SK-N-SH (cell line): ENCODE data around the gene LINC00305. TPM values are rescaled to one million over a fixed set of nuclear protein-coding genes. Genes with fewer than 3 reads are reported as not detected.

ENCODE experiments used
- CTCF ChIA-PET: fragments of 300-600, 350-600 bp; formaldehyde crosslinking; extraction: SDS; loops from one replicate; lab custom pipeline; 2021; lab: Yijun Ruan, JAX
- POLR2A ChIA-PET: fragments of 350-600 bp; sonication (Branson Sonifier 250); formaldehyde crosslinking; extraction: SDS; loops from one replicate; lab custom pipeline; 2020; ENCODE audit warnings: antibody characterized with exemption, inconsistent platforms; lab: Yijun Ruan, JAX
- DNase-seq: peaks from one replicate; pipeline ENCODE4 v3.0.0; 2012
- H2AFZ ChIP-seq: fragments of 200-600 bp; sonication (generic); 2 replicates; pipeline ENCODE4 v1.8.1; 2016; ENCODE audit warnings: antibody characterized with exemption, mild to moderate bottlenecking, low read depth
- H3F3A ChIP-seq: fragments of 200-600 bp; sonication (generic); replicated peaks from 2 replicates; pipeline ENCODE3; 2016; ENCODE audit warnings: antibody characterized with exemption, mild to moderate bottlenecking; ENCODE audit not compliant: insufficient read depth
- H3K27ac ChIP-seq, 2 experiments: fragments of 200-500 bp in 1 of 2; fragments of 200-600 bp in 1 of 2; sonication (Bioruptor generic) in 1 of 2; sonication (generic), shearing (Covaris generic) in 1 of 2; 2 replicates each; pipeline versions ENCODE4 v1.5.1 to v1.6.1; 2014 to 2016; ENCODE audit warnings: low read depth in 2 of 2, inconsistent platforms in 1 of 2, low read length in 1 of 2, mild to moderate bottlenecking in 1 of 2, mixed read lengths in 1 of 2
- H3K27me3 ChIP-seq: fragments of 200-600 bp; sonication (generic), shearing (Covaris generic); 2 replicates; pipeline ENCODE4 v1.6.1; 2016; ENCODE audit warnings: mixed run types; ENCODE audit not compliant: insufficient read depth
- H3K36me3 ChIP-seq, 2 experiments: fragments of 200-500 bp in 1 of 2; fragments of 200-600 bp in 1 of 2; sonication (Bioruptor generic) in 1 of 2; sonication (generic) in 1 of 2; replicated peaks in 1 of 2; 2 replicates each; pipeline versions ENCODE3 to v1.5.1; 2014 to 2016; ENCODE audit warnings: low read length in 1 of 2, mild to moderate bottlenecking in 1 of 2; ENCODE audit not compliant: insufficient read depth in 2 of 2, control insufficient read depth in 1 of 2
- H3K4me1 ChIP-seq, 2 experiments: fragments of 200-500 bp in 1 of 2; fragments of 200-600 bp in 1 of 2; sonication (Bioruptor generic) in 1 of 2; sonication (generic), shearing (Covaris generic) in 1 of 2; 2 replicates each; pipeline versions ENCODE4 v1.5.1 to v1.6.1; 2014 to 2016; ENCODE audit warnings: low read depth in 1 of 2, low read length in 1 of 2, mixed run types in 1 of 2; ENCODE audit not compliant: insufficient read depth in 2 of 2, control insufficient read depth in 1 of 2
- H3K4me2 ChIP-seq: fragments of 200-600 bp; sonication (generic), shearing (Covaris generic); 2 replicates; pipeline ENCODE4 v1.6.1; 2017; ENCODE audit warnings: mixed run types
- H3K4me3 ChIP-seq, 2 experiments: fragments of 200-500 bp in 1 of 2; fragments of 200-600 bp in 1 of 2; sonication (Bioruptor generic) in 1 of 2; sonication (generic), shearing (Covaris generic) in 1 of 2; 2 replicates each; pipeline versions ENCODE4 v1.5.1 to v1.8.1; 2014 to 2016; ENCODE audit warnings: low read depth in 2 of 2, inconsistent platforms in 1 of 2, low read length in 1 of 2, mild to moderate bottlenecking in 1 of 2, mixed read lengths in 1 of 2, moderate library complexity in 1 of 2
- H3K79me2 ChIP-seq: fragments of 200-600 bp; sonication (generic); 2 replicates; pipeline ENCODE4 v1.8.1; 2017; ENCODE audit warnings: mild to moderate bottlenecking; ENCODE audit not compliant: insufficient read depth
- H3K9ac ChIP-seq: fragments of 200-600 bp; sonication (generic); 2 replicates; pipeline ENCODE4 v1.6.1; 2017; ENCODE audit warnings: mixed run types
- H3K9me2 ChIP-seq: fragments of 200-600 bp; sonication (generic); 2 replicates; pipeline ENCODE4 v1.6.1; 2017; ENCODE audit warnings: mixed run types
- H3K9me3 ChIP-seq: fragments of 200-600 bp; sonication (generic); 2 replicates; pipeline ENCODE4 v1.6.1; 2017; ENCODE audit warnings: mixed run types, mild to moderate bottlenecking, moderate library complexity
- H4K20me1 ChIP-seq: fragments of 200-600 bp; sonication (generic); 2 replicates; pipeline ENCODE4 v1.6.1; 2017; ENCODE audit warnings: mild to moderate bottlenecking, mixed run types; ENCODE audit not compliant: insufficient read depth
- CHD2 ChIP-seq: fragments of 150-350 bp; IDR thresholded peaks from 2 replicates; pipeline ENCODE4 v1.6.1; 2018; ENCODE audit warnings: low read length; ENCODE audit not compliant: partially characterized antibody
- CTCF ChIP-seq: fragments of 200-600 bp; sonication (generic); IDR thresholded peaks from 2 replicates; pipeline ENCODE4 v1.6.1; 2017; ENCODE audit warnings: antibody characterized with exemption, mild to moderate bottlenecking, moderate library complexity
- FOSL2 ChIP-seq: IDR thresholded peaks from 2 replicates; pipeline ENCODE4 v1.4.0; 2012; ENCODE audit warnings: low read depth, mild to moderate bottlenecking, moderate library complexity, borderline replicate concordance
- FOXJ3 ChIP-seq: sonication (generic); formaldehyde crosslinking; IDR thresholded peaks from 2 replicates; pipeline ENCODE4 v1.5.1; 2020; ENCODE audit warnings: mild to moderate bottlenecking, missing genetic modification reagents
- GABPA ChIP-seq: IDR thresholded peaks from 2 replicates; pipeline ENCODE4 v1.4.0; 2012; ENCODE audit warnings: low read depth, mild to moderate bottlenecking
- IRF3 ChIP-seq: fragments of 150-350 bp; IDR thresholded peaks from 2 replicates; pipeline ENCODE4 v1.6.1; 2016; ENCODE audit warnings: mild to moderate bottlenecking, low read depth, low read length
- JUND ChIP-seq: IDR thresholded peaks from 2 replicates; pipeline ENCODE4 v1.4.0; 2012
- NFIC ChIP-seq: IDR thresholded peaks from 2 replicates; pipeline ENCODE4 v1.4.0; 2012; ENCODE audit warnings: borderline replicate concordance
- NRF1 ChIP-seq: IDR thresholded peaks from 2 replicates; pipeline ENCODE4 v1.6.1; 2012; ENCODE audit warnings: low read depth, mild to moderate bottlenecking, low read length
- PBX3 ChIP-seq: IDR thresholded peaks from 2 replicates; pipeline ENCODE4; 2012
- POLR2AphosphoS5 ChIP-seq: IDR thresholded peaks from 2 replicates; pipeline ENCODE4 v1.6.1; 2012; ENCODE audit warnings: low read depth, low read length
- RCOR1 ChIP-seq: fragments of 150-350 bp; IDR thresholded peaks from 2 replicates; pipeline ENCODE4 v1.6.1; 2017; ENCODE audit warnings: antibody characterized with exemption, low read length
- RXRA ChIP-seq: IDR thresholded peaks from 2 replicates; pipeline ENCODE4 v1.4.0; 2012; ENCODE audit warnings: low read depth, mild to moderate bottlenecking, borderline replicate concordance
- SIN3A ChIP-seq: IDR thresholded peaks from 2 replicates; pipeline ENCODE4 v1.6.1; 2012; ENCODE audit warnings: low read depth, mild to moderate bottlenecking, low read length, moderate library complexity, borderline replicate concordance
- TAF1 ChIP-seq: IDR thresholded peaks from 2 replicates; pipeline ENCODE4 v1.6.1; 2012; ENCODE audit warnings: low read depth, mild to moderate bottlenecking, low read length, moderate library complexity, borderline replicate concordance
- USF2 ChIP-seq: fragments of 150-350 bp; IDR thresholded peaks from 2 replicates; pipeline ENCODE4 v1.6.1; 2017; ENCODE audit warnings: antibody characterized with exemption, low read length, low read depth, borderline replicate concordance
- ZBTB33 ChIP-seq: IDR thresholded peaks from 2 replicates; pipeline ENCODE4 v1.4.0; 2012; ENCODE audit warnings: low read depth, borderline replicate concordance
- WGBS: methylation state at CpG from one replicate; pipeline ENCODE4 v1.1.6; 2017; ENCODE audit warnings: low lambda C conversion rate; 5-methylcytosine and 5-hydroxymethylcytosine counted together
- polyA plus RNA-seq, 3 experiments: library from polyadenylated mRNA; depleted of rRNA; stranded (reverse); fragments of >200 nt; gene quantifications; 2 replicates each; pipeline ENCODE4 v1.2.3, GENCODE V29; 2012

Gene LINC00305
- polyA plus RNA-seq, 1 of the 3 experiments (the other 2 are of a cell fraction) = not detected

- POLR2A ChIA-PET = no interaction called here
- H3K9me3 ChIP-seq = no peaks in the 10 kb centered on the region
- H3F3A ChIP-seq = no peaks in the 10 kb centered on the region
- CTCF ChIA-PET = no interaction called here
- no peaks in the 10 kb centered on the region for H3K79me2 ChIP-seq
- no peak overlapping the region for H3K9ac ChIP-seq
- WGBS = 61% methylated on average over 3 of the region's 3 CpGs
- H3K4me2 ChIP-seq = no peak overlapping the region
- no peak for DNase-seq
- H3K4me1 ChIP-seq = no peaks in the 10 kb centered on the region
- no peaks in the 10 kb centered on the region for H3K36me3 ChIP-seq
- TF ChIP-seq CTCF (no peak), USF2 (no peak), CHD2 (no peak), FOSL2 (no peak), RXRA (no peak), SIN3A (no peak), RCOR1 (no peak), PBX3 (no peak), JUND (no peak), POLR2AphosphoS5 (no peak), NRF1 (no peak), FOXJ3 (CRISPR knock-in tag) (no peak), TAF1 (no peak), NFIC (no peak), ZBTB33 (no peak), IRF3 (no peak), GABPA (no peak)
- H4K20me1 ChIP-seq = no peaks in the 10 kb centered on the region
- H3K27ac ChIP-seq = no peak overlapping the region
- H3K27me3 ChIP-seq = no peaks in the 10 kb centered on the region
- H3K4me3 ChIP-seq = no peak overlapping the region
- H2AFZ ChIP-seq = no peak overlapping the region
- no peaks in the 10 kb centered on the region for H3K9me2 ChIP-seq
Observed at GRCh38 chr18:64118406-64118805, 30.5 kb downstream of the LINC00305 start.
